Measurements from ENCODE around the gene FILIP1.

Gene FILIP1

DNA sequence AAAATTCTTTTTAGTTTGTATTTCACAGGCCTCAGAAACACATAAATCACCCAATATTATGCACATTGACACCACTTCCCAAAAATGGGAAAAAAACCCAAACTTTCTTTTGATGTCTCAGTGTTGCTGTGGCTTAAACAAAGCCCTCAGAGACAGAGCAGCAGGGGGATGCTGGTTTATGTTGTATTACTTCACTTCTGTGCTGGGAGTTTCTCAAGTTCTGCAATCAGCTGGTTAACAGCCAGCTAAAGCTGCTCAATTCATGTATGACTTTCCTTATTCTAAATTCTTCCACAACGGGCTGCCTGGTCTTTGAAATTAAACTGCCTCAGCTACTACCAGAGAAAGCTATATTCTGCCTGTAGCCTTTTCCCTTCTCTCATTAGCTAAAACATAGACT is 5.6 kb downstream of the FILIP1 start:
- peaks cover 21% of the 10 kb centered on the region for H3K4me1 ChIP-seq
- DNase-seq (ENCODE audit: low spot score in 2 of 2), result no peak
- in situ Hi-C loops (cut with MboI; ENCODE audit: low sequenced_read_pairs), result no loop called here
- no peaks in the 10 kb centered on the region for H3K27me3 ChIP-seq (ENCODE audit: low read depth)
- H3K36me3 ChIP-seq (replicated peaks), result no peaks in the 10 kb centered on the region
- no peaks in the 10 kb centered on the region for H3K9me3 ChIP-seq
- H3K4me3 ChIP-seq, result no peak overlapping the region

DNA sequence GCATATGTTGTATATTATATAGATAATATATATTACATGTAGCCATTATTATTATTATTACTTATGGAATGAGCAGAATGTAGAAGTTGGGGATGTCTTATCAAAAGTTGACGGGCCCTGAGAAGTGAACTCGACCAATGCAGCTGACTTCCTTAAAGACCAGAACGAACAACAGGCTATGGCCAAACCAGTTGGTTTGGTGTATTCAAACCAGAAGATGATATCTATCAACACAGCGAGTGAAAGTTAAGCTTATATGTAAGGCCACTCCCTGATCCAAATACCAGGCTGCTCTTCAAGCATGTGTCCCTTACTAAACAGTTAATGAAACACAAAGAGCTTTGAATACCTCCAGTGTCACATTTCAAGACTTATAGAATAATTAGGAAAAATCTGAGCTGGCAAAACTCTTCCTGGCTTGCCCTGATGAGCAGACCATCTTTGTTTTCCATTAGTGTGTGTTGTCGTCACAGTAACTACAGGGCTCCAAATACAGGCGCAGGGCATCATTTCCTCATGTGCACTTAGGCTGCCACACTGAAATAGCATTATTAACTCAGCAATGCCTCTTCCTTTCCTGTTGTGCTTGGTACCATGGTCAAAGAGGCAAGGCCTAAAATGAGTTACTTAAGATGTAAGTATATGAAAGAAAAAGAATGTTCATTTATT is 6.6 kb downstream of the FILIP1 start:
- DNase-seq (ENCODE audit: low spot score in 2 of 2), result no peak
- in situ Hi-C loops (cut with MboI; ENCODE audit: low sequenced_read_pairs), result no loop called here
- no peaks in the 10 kb centered on the region for H3K9me3 ChIP-seq
- H3K27me3 ChIP-seq (ENCODE audit: low read depth), result no peaks in the 10 kb centered on the region
- H3K4me1 ChIP-seq, result peaks cover 21% of the 10 kb centered on the region
- no peaks in the 10 kb centered on the region for H3K36me3 ChIP-seq (replicated peaks)
- no peak overlapping the region for H3K4me3 ChIP-seq

DNA sequence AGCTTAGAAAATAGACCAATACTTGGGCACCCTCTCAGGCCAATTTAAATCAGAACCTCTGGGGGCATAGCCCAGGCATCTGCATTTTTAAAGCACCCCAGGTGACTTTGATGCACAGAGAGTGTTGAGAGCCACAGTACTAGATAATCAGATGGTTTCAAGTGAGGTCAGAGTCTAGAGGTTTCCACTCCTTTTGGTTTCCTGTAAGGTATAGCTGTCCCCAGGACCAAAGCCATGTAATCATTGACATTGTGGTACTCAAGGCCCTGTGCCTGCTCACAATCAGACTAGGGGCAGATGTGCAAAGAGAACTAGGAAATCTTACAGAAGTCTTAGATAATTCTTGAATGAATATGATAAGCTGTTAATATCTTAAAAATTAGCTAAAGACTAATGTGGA is 9.1 kb downstream of the FILIP1 start:
- no peak for DNase-seq (ENCODE audit: low spot score in 2 of 2)
- Histone ChIP-seq H3K9me3 (no peaks in the 10 kb centered on the region), H3K27me3 (ENCODE audit: low read depth) (no peaks in the 10 kb centered on the region), H3K4me1 (peaks cover 20% of the 10 kb centered on the region), H3K36me3 (replicated peaks) (no peaks in the 10 kb centered on the region), H3K4me3 (no peak overlapping the region)
- in situ Hi-C loops (cut with MboI; ENCODE audit: low sequenced_read_pairs), result no loop called here

DNA sequence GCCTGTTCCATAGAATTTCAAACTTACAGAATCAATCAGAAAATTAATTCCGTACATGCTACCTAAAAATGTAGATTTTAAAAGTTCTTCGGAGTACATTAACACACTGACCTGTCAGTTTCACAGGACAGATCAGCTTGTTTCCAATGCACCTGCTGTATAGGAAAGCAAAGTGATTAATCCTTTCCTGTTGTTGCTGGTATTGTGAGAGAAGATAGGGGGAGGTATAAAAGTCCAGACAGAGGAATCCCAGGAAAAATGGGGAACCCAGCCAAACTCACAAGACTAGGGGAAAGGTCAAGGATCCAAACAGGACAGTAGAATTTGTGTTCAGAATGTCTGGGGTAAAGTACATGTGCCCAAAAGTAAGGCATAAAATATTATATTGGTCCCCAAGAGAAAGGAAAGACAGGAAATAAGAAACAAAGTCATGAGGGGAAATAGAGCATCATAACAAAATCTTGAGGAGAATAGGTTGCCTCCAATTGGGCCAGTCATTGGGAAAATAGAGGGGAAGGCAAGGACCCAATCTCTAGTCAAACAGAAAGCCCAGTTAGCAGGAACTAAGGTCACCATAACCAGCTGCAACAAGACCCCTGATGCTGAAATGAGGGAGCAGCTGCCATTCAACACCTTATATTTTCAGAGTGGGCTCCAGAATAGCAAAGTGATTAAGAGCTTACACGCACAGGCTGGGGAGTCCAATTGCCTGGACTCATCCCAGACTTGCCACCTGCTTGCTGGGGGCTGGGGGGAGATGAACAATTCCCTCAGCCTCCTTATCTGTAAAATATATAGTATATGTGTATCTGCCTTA is 10.3 kb downstream of the FILIP1 start:
- Histone ChIP-seq H3K4me3 (no peak overlapping the region), H3K27me3 (ENCODE audit: low read depth) (no peaks in the 10 kb centered on the region), H3K36me3 (replicated peaks) (no peaks in the 10 kb centered on the region), H3K9me3 (no peaks in the 10 kb centered on the region), H3K4me1 (peaks cover 13% of the 10 kb centered on the region)
- in situ Hi-C loops (cut with MboI; ENCODE audit: low sequenced_read_pairs), result no loop called here
- no peak for DNase-seq (ENCODE audit: low spot score in 2 of 2)

DNA sequence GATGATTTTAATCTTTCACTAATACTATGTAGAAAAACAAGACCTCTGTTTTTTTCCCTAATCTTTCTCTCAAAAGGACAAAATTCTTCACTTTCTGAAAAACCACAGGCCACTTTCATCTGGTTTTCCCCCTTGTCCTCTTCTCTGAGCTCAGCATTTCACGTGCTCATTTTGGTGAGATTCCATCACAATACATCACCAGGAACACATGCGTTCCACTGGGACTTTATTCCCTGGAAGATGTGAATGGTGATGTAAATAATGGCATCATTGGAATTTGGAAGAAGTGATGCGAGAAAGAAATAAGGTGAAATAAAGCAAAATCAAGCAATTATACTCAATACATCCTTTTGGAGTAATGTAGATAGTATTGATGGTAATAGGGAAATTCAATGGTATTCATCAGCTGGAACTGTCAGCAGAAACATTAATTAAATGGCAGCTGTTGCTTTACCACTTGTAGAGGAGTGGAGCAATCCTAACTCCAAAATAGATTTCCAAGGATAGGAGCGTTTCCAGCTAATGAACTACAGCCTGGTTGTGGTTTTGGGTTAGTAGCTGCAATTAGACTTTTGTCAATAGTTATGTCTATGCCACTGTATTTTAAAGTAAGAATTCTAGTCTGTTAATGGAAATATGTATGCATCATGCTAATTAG is 11.5 kb downstream of the FILIP1 start:
- H3K4me1 ChIP-seq, result peaks cover 7% of the 10 kb centered on the region
- H3K9me3 ChIP-seq, result no peaks in the 10 kb centered on the region
- no peak overlapping the region for H3K4me3 ChIP-seq
- no peak for DNase-seq (ENCODE audit: low spot score in 2 of 2)
- no peaks in the 10 kb centered on the region for H3K36me3 ChIP-seq (replicated peaks)
- H3K27me3 ChIP-seq (ENCODE audit: low read depth), result no peaks in the 10 kb centered on the region
- in situ Hi-C loops (cut with MboI; ENCODE audit: low sequenced_read_pairs), result no loop called here

DNA sequence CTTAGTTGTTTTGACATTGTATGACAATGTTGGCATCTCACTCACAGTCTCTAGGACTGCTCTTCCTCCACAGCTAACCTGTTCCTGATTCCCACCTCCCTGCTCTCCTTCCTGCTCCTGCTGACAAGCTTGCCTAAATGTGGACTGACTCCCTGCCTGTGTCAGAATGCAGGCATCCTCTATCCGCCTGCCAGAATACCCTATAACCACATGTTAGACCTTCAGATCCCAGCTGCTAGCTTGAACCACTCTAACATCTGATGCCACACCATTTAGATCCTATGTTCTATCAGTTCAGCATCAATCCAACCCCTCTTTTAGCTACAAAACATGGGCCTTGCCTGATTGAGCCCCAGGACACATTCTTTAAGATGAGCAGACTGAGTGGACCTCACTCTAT is 12.2 kb downstream of the FILIP1 start:
- no peak overlapping the region for H3K4me3 ChIP-seq
- peaks cover 5% of the 10 kb centered on the region for H3K4me1 ChIP-seq
- H3K36me3 ChIP-seq (replicated peaks), result no peaks in the 10 kb centered on the region
- in situ Hi-C loops (cut with MboI; ENCODE audit: low sequenced_read_pairs), result no loop called here
- no peak for DNase-seq (ENCODE audit: low spot score in 2 of 2)
- no peaks in the 10 kb centered on the region for H3K27me3 ChIP-seq (ENCODE audit: low read depth)
- H3K9me3 ChIP-seq, result no peaks in the 10 kb centered on the region

DNA sequence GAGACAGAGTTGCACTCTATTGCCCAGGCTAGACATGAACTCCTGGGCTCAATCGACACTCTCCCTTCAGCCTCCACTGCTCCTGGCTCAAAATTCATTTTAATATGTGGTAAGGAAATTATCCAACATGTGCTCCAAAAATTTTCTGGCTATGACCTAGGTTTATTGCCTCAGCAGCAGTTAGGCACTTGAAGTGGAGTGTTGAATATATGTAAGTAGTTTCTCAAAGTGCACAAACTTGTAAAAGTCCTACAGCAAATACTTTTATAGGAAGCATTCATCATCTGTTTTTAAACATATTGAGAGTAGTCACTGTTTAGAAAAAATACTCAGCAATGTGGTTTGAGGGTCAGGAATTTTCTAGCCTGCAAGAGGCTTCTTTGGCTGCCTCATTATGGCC is 13.2 kb downstream of the FILIP1 start:
- Histone ChIP-seq H3K9me3 (no peaks in the 10 kb centered on the region), H3K36me3 (replicated peaks) (no peaks in the 10 kb centered on the region), H3K4me1 (peaks cover 5% of the 10 kb centered on the region), H3K27me3 (ENCODE audit: low read depth) (no peaks in the 10 kb centered on the region), H3K4me3 (no peak overlapping the region)
- DNase-seq (ENCODE audit: low spot score in 2 of 2), result no peak
- in situ Hi-C loops (cut with MboI; ENCODE audit: low sequenced_read_pairs), result no loop called here

DNA sequence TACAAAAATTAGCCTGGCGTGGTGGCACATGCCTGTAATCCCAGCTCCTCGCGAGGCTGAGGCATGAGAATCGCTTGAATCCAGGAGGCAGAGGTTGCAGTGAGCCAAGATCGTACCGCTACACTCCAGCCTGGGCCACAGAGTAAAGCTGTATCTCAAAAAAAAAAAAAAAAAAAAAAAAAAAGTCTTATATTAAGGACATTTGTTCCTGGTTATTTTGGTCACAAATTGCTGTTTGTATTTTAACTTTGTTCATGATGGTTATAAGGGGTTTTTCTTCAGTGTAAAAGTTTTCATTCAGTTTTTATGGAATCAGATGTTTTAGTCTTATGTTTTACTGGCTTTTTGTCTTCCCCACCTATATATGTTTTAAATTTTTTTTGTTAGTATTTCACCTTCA is 13.9 kb downstream of the FILIP1 start:
- DNase-seq (ENCODE audit: low spot score in 2 of 2), result no peak
- in situ Hi-C loops (cut with MboI; ENCODE audit: low sequenced_read_pairs), result no loop called here
- H3K27me3 ChIP-seq (ENCODE audit: low read depth), result no peaks in the 10 kb centered on the region
- H3K4me3 ChIP-seq, result no peak overlapping the region
- H3K4me1 ChIP-seq, result peaks cover 5% of the 10 kb centered on the region
- H3K9me3 ChIP-seq, result no peaks in the 10 kb centered on the region
- no peaks in the 10 kb centered on the region for H3K36me3 ChIP-seq (replicated peaks)

DNA sequence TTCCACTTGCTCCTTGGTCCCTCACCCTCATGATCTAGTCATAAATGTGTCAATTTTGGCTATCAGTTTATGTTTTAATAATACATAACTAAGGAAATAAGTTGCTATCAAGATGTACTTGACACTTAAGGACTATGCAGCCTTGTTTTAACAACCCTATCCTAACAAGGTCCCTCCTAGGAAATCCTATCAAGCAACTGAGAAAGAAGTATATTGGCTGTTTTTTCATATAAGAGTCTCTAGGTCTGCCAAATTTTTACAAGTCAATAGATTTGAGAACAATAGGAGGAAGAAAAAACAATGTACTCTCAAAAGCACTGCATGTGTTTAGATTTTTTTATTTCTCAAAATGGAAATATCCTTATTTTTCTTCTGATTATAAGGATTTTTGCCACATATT is 14.7 kb downstream of the FILIP1 start:
- H3K9me3 ChIP-seq, result no peaks in the 10 kb centered on the region
- no peaks in the 10 kb centered on the region for H3K27me3 ChIP-seq (ENCODE audit: low read depth)
- in situ Hi-C loops (cut with MboI; ENCODE audit: low sequenced_read_pairs), result no loop called here
- peaks cover 5% of the 10 kb centered on the region for H3K4me1 ChIP-seq
- DNase-seq (ENCODE audit: low spot score in 2 of 2), result peak in 1 of 2 experiments; percentile 17
- H3K36me3 ChIP-seq (replicated peaks), result no peaks in the 10 kb centered on the region
- H3K4me3 ChIP-seq, result no peak overlapping the region

DNA sequence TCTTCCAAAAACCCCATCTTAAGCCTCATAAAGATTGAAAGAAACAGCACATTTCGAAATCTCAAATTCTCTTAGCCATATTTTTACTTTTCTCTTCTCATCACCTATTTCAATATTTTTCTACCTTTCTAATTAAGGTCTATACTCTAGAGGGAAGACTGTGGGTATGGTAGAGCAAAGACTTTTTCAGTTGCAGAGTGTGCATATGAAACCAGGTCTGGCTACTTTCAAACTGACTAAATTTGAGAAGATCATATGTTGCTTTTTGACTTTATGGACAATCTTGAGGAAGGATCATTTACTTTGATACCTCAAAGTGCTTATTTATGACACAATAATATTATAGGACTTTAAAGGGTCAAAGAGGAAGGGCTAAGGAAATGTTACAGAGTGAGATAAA is 20.7 kb downstream of the FILIP1 start:
- no peaks in the 10 kb centered on the region for H3K36me3 ChIP-seq (replicated peaks)
- no peaks in the 10 kb centered on the region for H3K4me1 ChIP-seq
- H3K9me3 ChIP-seq, result no peaks in the 10 kb centered on the region
- no peaks in the 10 kb centered on the region for H3K27me3 ChIP-seq (ENCODE audit: low read depth)
- no peak for DNase-seq (ENCODE audit: low spot score in 2 of 2)
- in situ Hi-C loops (cut with MboI; ENCODE audit: low sequenced_read_pairs), result no loop called here
- H3K4me3 ChIP-seq, result no peak overlapping the region

DNA sequence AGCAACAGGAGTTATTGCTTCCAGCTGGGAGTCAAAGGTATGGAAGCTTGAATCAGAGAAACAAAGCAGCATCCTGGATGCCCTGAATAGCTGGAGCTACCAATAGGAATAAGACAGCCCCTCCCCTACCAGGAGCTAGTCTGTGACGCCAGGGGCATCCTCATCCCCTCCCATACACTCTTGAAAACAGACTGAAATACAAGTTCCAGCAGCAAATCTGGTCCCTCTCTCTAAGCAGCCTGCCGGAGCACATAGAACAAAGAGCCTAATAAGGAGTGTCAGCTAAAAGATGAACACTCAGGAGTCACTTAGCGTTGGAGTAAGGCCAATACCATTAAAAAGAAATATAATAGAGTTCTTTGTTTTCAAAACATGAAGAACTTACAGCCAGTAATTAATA is 25.6 kb downstream of the FILIP1 start:
- Histone ChIP-seq H3K9me3 (no peaks in the 10 kb centered on the region), H3K4me1 (no peaks in the 10 kb centered on the region), H3K36me3 (replicated peaks) (no peaks in the 10 kb centered on the region), H3K27me3 (ENCODE audit: low read depth) (no peaks in the 10 kb centered on the region), H3K4me3 (no peak overlapping the region)
- no peak for DNase-seq (ENCODE audit: low spot score in 2 of 2)
- in situ Hi-C loops (cut with MboI; ENCODE audit: low sequenced_read_pairs), result no loop called here

DNA sequence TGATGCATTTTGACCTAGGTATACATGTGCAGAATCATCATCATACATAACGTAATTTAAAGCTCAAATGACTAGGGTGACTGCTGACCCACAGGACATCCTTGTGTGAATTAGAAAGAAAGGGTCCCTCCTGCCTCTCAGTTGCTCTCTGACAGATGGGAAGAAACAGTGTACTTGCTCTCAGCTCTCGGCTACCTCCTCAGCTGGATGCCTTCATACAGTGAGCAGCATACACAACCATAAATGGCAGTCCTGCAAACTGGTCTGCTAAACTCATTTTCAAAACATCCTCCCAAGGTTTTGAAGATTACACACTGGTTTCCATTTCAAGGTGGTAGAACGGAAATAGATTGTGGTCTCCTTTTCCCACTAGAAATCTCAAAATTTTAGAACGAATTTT is 26.3 kb downstream of the FILIP1 start:
- no peaks in the 10 kb centered on the region for H3K27me3 ChIP-seq (ENCODE audit: low read depth)
- H3K36me3 ChIP-seq (replicated peaks), result no peaks in the 10 kb centered on the region
- no peak overlapping the region for H3K4me3 ChIP-seq
- H3K4me1 ChIP-seq, result no peaks in the 10 kb centered on the region
- in situ Hi-C loops (cut with MboI; ENCODE audit: low sequenced_read_pairs), result no loop called here
- no peaks in the 10 kb centered on the region for H3K9me3 ChIP-seq
- no peak for DNase-seq (ENCODE audit: low spot score in 2 of 2)

DNA sequence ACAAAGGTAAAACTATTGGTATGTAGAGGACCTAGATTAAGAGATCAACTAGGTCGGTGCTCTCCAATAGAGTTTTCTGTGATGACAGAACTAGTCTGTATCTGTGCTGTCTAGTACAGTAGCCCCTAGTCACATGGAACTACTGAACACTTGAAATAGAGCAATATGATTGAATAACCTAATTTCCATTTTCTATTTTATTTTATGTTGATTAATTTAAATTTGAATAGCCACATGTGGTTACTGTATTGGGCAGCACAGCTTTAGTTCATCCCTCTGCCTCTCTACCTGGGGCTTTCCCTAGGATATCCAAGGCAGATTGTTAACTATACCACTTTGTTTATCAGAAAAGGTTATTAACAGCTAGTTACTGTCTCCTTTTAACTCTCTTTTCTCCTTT is 27.0 kb downstream of the FILIP1 start:
- in situ Hi-C loops (cut with MboI; ENCODE audit: low sequenced_read_pairs), result no loop called here
- DNase-seq (ENCODE audit: low spot score in 2 of 2), result no peak
- Histone ChIP-seq H3K36me3 (replicated peaks) (no peaks in the 10 kb centered on the region), H3K9me3 (no peaks in the 10 kb centered on the region), H3K27me3 (ENCODE audit: low read depth) (no peaks in the 10 kb centered on the region), H3K4me1 (no peaks in the 10 kb centered on the region), H3K4me3 (no peak overlapping the region)

DNA sequence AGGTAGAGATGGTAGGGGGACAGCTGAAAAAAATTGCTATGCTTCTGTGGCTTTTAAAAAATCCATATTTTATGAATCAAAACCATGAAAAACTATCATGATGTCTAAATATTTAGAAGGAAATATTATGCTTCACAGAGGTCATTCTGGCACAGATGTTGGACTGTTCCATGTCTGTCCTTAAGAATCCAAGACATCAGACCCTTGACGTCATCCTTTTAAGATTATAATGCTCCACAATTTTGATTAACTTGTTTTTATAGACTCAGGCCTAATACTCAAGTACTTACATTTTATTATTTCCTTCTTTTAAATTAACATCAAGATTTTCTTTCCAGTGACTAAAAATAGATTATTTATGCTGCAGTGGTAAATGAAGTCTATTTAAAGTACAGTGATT is 29.7 kb downstream of the FILIP1 start:
- Histone ChIP-seq H3K4me1 (no peaks in the 10 kb centered on the region), H3K36me3 (replicated peaks) (no peaks in the 10 kb centered on the region), H3K27me3 (ENCODE audit: low read depth) (no peaks in the 10 kb centered on the region), H3K9me3 (no peaks in the 10 kb centered on the region), H3K4me3 (no peak overlapping the region)
- in situ Hi-C loops (cut with MboI; ENCODE audit: low sequenced_read_pairs), result no loop called here
- no peak for DNase-seq (ENCODE audit: low spot score in 2 of 2)

All from HAP-1 (cell line).